Esophagus squamous epithelium (tissue), 5 donors: ENCODE measurements around the gene EPHA4. TPM values are rescaled to one million over a fixed set of nuclear protein-coding genes. Genes with fewer than 3 reads are reported as not detected.

Experiments
- DNase-seq: peaks from one replicate; lab custom pipeline; 2025; lab: John Stamatoyannopoulos, UW
- H3K27ac ChIP-seq, 4 donors: fragments of 200-600 bp; sonication (generic); one replicate each; pipeline ENCODE4 v1.5.1; 2016 to 2019; ENCODE audit warnings: mild to moderate bottlenecking in 1 of 4
- H3K27me3 ChIP-seq, 4 donors: fragments of 200-600 bp; sonication (generic); 1 replicate in 3 of 4; 2 replicates in 1 of 4; pipeline versions ENCODE4 v1.5.1 to v1.6.0; 2017 to 2021; ENCODE audit warnings: antibody characterized with exemption in 1 of 4
- H3K36me3 ChIP-seq, 3 donors: fragments of 200-600 bp; sonication (generic); one replicate each; pipeline ENCODE4 v1.5.1; 2016 to 2019
- H3K4me1 ChIP-seq, 3 donors: fragments of 200-600 bp; sonication (generic); one replicate each; pipeline ENCODE4 v1.5.1; 2017 to 2019
- H3K4me3 ChIP-seq, 4 donors: fragments of 200-600 bp; sonication (generic); 1 replicate in 3 of 4; 2 replicates in 1 of 4; pipeline ENCODE4 v1.5.1; 2016 to 2019; ENCODE audit warnings: mild to moderate bottlenecking in 2 of 4, moderate library complexity in 1 of 4
- H3K9me3 ChIP-seq, 3 donors: fragments of 200-600 bp; sonication (generic); one replicate each; pipeline ENCODE4 v1.5.1; 2016 to 2019
- CTCF ChIP-seq, 6 experiments: fragments of 450-650 bp in 4 of 6; fragments of 200-600 bp in 2 of 6; sonication (generic) in 2 of 6; IDR thresholded peaks; one replicate each; pipeline ENCODE4 v1.5.1; 2016 to 2019; ENCODE audit warnings: antibody characterized with exemption in 6 of 6, mild to moderate bottlenecking in 4 of 6, moderate library complexity in 4 of 6
- POLR2A ChIP-seq, 4 donors: fragments of 450-650 bp; IDR thresholded peaks; one replicate each; pipeline ENCODE4 v1.6.1; 2017; ENCODE audit warnings: antibody characterized with exemption in 4 of 4, mild to moderate bottlenecking in 4 of 4, moderate library complexity in 3 of 4
- WGBS, 2 donors: methylation state at CpG; one replicate each; pipeline ENCODE4 v1.1.5; 2018; 5-methylcytosine and 5-hydroxymethylcytosine counted together
- intact Hi-C: fragments of 100-400 bp; cut with DNase I; formaldehyde crosslinking; loops from one replicate; pipeline ENCODE4 v1.15.0; 2022
- total RNA-seq, 4 donors: library from RNA; depleted of rRNA; stranded (reverse); fragments of >200 nt; gene quantifications; one replicate each; pipeline ENCODE4 v1.1.0, GENCODE V29; 2016
- donor health status: DM: yes; HTN: yes; CAD: no.

The EPHA4 gene
- total RNA-seq, 4 donors from 2014 or later: 5.9 to 30.3 (median 25.2) TPM

DNA sequence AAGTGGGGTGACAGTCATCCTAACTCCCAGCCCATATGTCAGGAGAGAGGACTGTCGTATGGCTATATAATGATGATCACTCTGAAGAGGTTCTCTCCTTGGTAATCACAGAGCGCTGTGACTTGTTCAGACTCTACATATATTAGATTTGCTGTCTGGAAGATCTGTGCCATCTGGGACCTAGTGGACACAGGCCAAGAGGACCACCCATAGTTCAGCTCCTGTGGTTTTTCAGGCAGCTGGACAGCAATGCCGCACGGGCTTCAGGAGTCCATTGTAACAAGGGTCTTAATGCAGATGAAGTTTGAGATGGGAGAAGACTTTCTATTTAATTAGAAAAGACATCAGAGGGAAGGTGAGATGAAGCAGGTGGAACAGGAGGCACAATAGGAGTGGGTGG lies 40.1 kb upstream of the EPHA4 start:
- Histone ChIP-seq H3K27me3 (no peaks in the 10 kb centered on the region), H3K4me3 (no peak overlapping the region), H3K4me1 (no peaks in the 10 kb centered on the region), H3K27ac (no peak overlapping the region), H3K9me3 (no peaks in the 10 kb centered on the region), H3K36me3 (no peaks in the 10 kb centered on the region)
- WGBS, 2 donors: 49 to 68% methylated on average over 4 of the region's 4 CpGs
- DNase-seq: no peak
- TF ChIP-seq POLR2A (IDR thresholded peaks at IDR 0.05) (no peak), CTCF (IDR thresholded peaks at IDR 0.05) (no peak)
- intact Hi-C loops: no loop called here

- Histone ChIP-seq H3K36me3 (no peaks in the 10 kb centered on the region), H3K27me3 (no peaks in the 10 kb centered on the region), H3K4me3 (no peak overlapping the region), H3K4me1 (no peaks in the 10 kb centered on the region), H3K9me3 (no peaks in the 10 kb centered on the region), H3K27ac (no peak overlapping the region)
- 39 to 52% methylated on average over 3 to 8 of the region's 8 CpGs for WGBS, 2 donors
- no peak for TF ChIP-seq POLR2A (IDR thresholded peaks at IDR 0.05)
- TF ChIP-seq CTCF (IDR thresholded peaks at IDR 0.05): no peak
- intact Hi-C loops: no loop called here
- DNase-seq: no peak
Observed at GRCh38 chr2:221610675-221611074, 38.6 kb upstream of the EPHA4 start.

DNA sequence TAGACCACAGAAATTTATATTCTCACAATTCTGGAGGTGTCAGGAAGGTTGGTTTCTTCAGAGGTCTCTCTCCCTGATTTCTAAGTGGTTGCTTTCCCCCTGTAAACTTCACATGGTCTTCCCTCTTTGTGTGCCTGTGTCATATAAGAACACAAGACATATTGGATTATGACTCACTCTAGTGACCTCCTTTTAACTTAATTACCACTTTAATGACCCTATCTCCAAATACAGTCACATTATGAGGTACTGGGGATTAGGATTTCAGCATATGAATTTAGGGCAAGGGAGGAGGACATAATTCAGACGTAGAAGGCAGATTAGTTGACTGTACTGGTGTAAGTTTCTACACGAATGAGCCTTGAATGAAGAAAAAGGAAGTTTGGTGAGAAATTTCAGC lies 38.2 kb upstream of the EPHA4 start:
- intact Hi-C loops: no loop called here
- Histone ChIP-seq H3K36me3 (no peaks in the 10 kb centered on the region), H3K9me3 (no peaks in the 10 kb centered on the region), H3K4me1 (no peaks in the 10 kb centered on the region), H3K4me3 (no peak overlapping the region), H3K27me3 (no peaks in the 10 kb centered on the region), H3K27ac (no peak overlapping the region)
- 56 to 59% methylated on average over 2 of the region's 2 CpGs for WGBS, 2 donors
- TF ChIP-seq CTCF (IDR thresholded peaks at IDR 0.05) (no peak), POLR2A (IDR thresholded peaks at IDR 0.05) (no peak)
- no peak for DNase-seq

DNA sequence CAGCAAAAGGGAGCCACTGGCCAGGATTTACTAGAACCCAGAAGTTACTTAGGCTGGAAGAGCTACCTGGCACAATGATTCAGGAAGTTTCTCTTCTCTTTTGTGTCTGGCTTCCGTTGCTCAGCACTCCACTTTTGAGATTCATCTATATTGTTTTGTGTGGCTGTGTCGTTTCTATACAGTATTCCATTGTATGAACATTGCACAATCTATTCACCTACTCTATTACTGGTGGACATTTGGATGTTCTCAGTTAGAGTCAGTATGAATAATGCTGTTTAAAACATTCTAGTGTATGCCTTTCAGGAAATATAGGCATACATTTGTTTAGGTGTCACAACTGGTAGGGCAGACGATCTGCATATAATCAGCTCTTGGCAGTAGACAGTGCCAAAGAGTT lies 36.3 kb upstream of the EPHA4 start:
- no peaks in the 10 kb centered on the region for H3K9me3 ChIP-seq
- 42% methylated on average over 3 of the region's 3 CpGs for WGBS, 2 donors
- intact Hi-C loops: no loop called here
- no peaks in the 10 kb centered on the region for H3K36me3 ChIP-seq
- no peak for DNase-seq
- H3K4me3 ChIP-seq: no peak overlapping the region
- no peak overlapping the region for H3K27ac ChIP-seq
- H3K4me1 ChIP-seq: no peaks in the 10 kb centered on the region
- peaks cover 0 to 2% (median 0%) of the 10 kb centered on the region in 4 donors for H3K27me3 ChIP-seq
- TF ChIP-seq POLR2A (IDR thresholded peaks at IDR 0.05) (no peak), CTCF (IDR thresholded peaks at IDR 0.05) (no peak)

GRCh38 chr2:221606424-221606823 lies 34.3 kb upstream of the EPHA4 start:
- Histone ChIP-seq H3K27ac (no peak overlapping the region), H3K9me3 (no peaks in the 10 kb centered on the region), H3K4me1 (no peaks in the 10 kb centered on the region), H3K27me3 (peaks cover 0 to 13% (median 0%) of the 10 kb centered on the region in 4 donors), H3K36me3 (no peaks in the 10 kb centered on the region), H3K4me3 (no peak overlapping the region)
- intact Hi-C loops: no loop called here
- WGBS, 2 donors: 50 to 57% methylated on average over 6 of the region's 6 CpGs
- no peak for DNase-seq
- TF ChIP-seq CTCF (IDR thresholded peaks at IDR 0.05): no peak
- no peak for TF ChIP-seq POLR2A (IDR thresholded peaks at IDR 0.05)
